HEK293 (cell line): Measurements from ENCODE around the gene HMGN4.

Experiments used
- CTCF ChIA-PET: fragments of 350-600 bp; formaldehyde crosslinking; extraction: SDS; loops from one replicate; lab custom pipeline; 2021; ENCODE audit warnings: antibody characterized with exemption; lab: Yijun Ruan, JAX
- POLR2A ChIA-PET: fragments of 300-600 bp; formaldehyde crosslinking; extraction: SDS; loops from one replicate; lab custom pipeline; 2020; ENCODE audit warnings: antibody characterized with exemption, inconsistent platforms; lab: Yijun Ruan, JAX
- H3K27ac ChIP-seq: fragments of 200-500 bp; sonication (Bioruptor generic); 2 replicates; pipeline ENCODE4 v1.5.1; 2014; ENCODE audit warnings: low read depth, low read length, control low read depth, inconsistent platforms; ENCODE audit errors: extremely low read depth
- H3K36me3 ChIP-seq, 2 experiments: fragments of 200-500 bp in 1 of 2; sonication (Bioruptor generic) in 1 of 2; 1 replicate in 1 of 2; 2 replicates in 1 of 2; pipeline ENCODE4 v1.5.1; 2014 to 2017; ENCODE audit warnings: inconsistent platforms in 2 of 2, low read length in 2 of 2; ENCODE audit not compliant: control insufficient read depth in 2 of 2, insufficient read depth in 1 of 2
- H3K4me1 ChIP-seq: fragments of 200-500 bp; sonication (Bioruptor generic); 2 replicates; pipeline ENCODE4 v1.5.1; 2014; ENCODE audit warnings: mild to moderate bottlenecking, low read length, inconsistent platforms; ENCODE audit not compliant: control insufficient read depth, insufficient read depth
- H3K4me3 ChIP-seq: 2 replicates; pipeline ENCODE4 v1.5.1; 2011; ENCODE audit warnings: low read depth, mild to moderate bottlenecking, control low read depth, low read length, moderate library complexity
- H3K9me3 ChIP-seq: fragments of 200-500 bp; sonication (Bioruptor generic); 2 replicates; pipeline ENCODE4 v1.5.1; 2014; ENCODE audit warnings: low read depth, low read length, inconsistent platforms; ENCODE audit not compliant: control insufficient read depth, insufficient read depth
- GLIS1 ChIP-seq: fragments of 450-650 bp; formaldehyde crosslinking; IDR thresholded peaks from 2 replicates; pipeline ENCODE4 v1.5.1; 2016; ENCODE audit warnings: missing biosample characterization, missing genetic modification characterization
- KLF7 ChIP-seq: fragments of 450-650 bp; formaldehyde crosslinking; IDR thresholded peaks from 2 replicates; pipeline ENCODE4 v1.5.1; 2016; ENCODE audit warnings: missing biosample characterization, missing genetic modification characterization, borderline replicate concordance
- YY2 ChIP-seq: fragments of 450-650 bp; formaldehyde crosslinking; IDR thresholded peaks from 2 replicates; pipeline ENCODE4 v1.5.1; 2016; ENCODE audit warnings: missing biosample characterization, missing genetic modification characterization
- ZBTB8A ChIP-seq: fragments of 450-650 bp; formaldehyde crosslinking; IDR thresholded peaks from 2 replicates; pipeline ENCODE4 v1.5.1; 2016; ENCODE audit warnings: missing biosample characterization, missing genetic modification characterization
- ZFHX2 ChIP-seq: fragments of 450-650 bp; formaldehyde crosslinking; conservative IDR thresholded peaks from 2 replicates; pipeline ENCODE4 v1.5.1; 2016; ENCODE audit warnings: missing biosample characterization, missing genetic modification characterization
- ZNF138 ChIP-seq: fragments of 450-650 bp; formaldehyde crosslinking; IDR thresholded peaks from 2 replicates; pipeline ENCODE4 v1.5.1; 2016; ENCODE audit warnings: missing biosample characterization, missing genetic modification characterization, borderline replicate concordance
- ZNF184 ChIP-seq: fragments of 450-650 bp; IDR thresholded peaks from 2 replicates; pipeline ENCODE4 v1.5.1; 2018; ENCODE audit warnings: missing biosample characterization, mild to moderate bottlenecking, missing genetic modification characterization
- ZNF2 ChIP-seq: fragments of 450-650 bp; formaldehyde crosslinking; IDR thresholded peaks from 2 replicates; pipeline ENCODE4 v1.5.1; 2016; ENCODE audit warnings: missing biosample characterization, missing genetic modification characterization
- ZNF202 ChIP-seq: fragments of 450-650 bp; formaldehyde crosslinking; IDR thresholded peaks from 2 replicates; pipeline ENCODE4 v1.5.1; 2016; ENCODE audit warnings: missing biosample characterization, missing genetic modification characterization, borderline replicate concordance
- ZNF214 ChIP-seq: fragments of 450-650 bp; formaldehyde crosslinking; IDR thresholded peaks from 2 replicates; pipeline ENCODE4 v1.5.1; 2017; ENCODE audit warnings: missing biosample characterization, mild to moderate bottlenecking, missing genetic modification characterization, borderline replicate concordance
- ZNF266 ChIP-seq: fragments of 450-650 bp; formaldehyde crosslinking; IDR thresholded peaks from 2 replicates; pipeline ENCODE4 v1.5.1; 2016; ENCODE audit warnings: missing biosample characterization, missing genetic modification characterization, low read depth
- ZNF335 ChIP-seq: fragments of 450-650 bp; formaldehyde crosslinking; conservative IDR thresholded peaks from 2 replicates; pipeline ENCODE4 v1.5.1; 2016; ENCODE audit warnings: missing biosample characterization, missing genetic modification characterization
- ZNF433 ChIP-seq: fragments of 450-650 bp; formaldehyde crosslinking; IDR thresholded peaks from 2 replicates; pipeline ENCODE4 v1.5.1; 2016; ENCODE audit warnings: missing biosample characterization, missing genetic modification characterization, low read depth
- ZNF501 ChIP-seq: fragments of 450-650 bp; formaldehyde crosslinking; IDR thresholded peaks from 2 replicates; pipeline ENCODE4 v1.5.1; 2016; ENCODE audit warnings: missing biosample characterization, missing genetic modification characterization
- ZNF626 ChIP-seq: fragments of 450-650 bp; sonication (Bioruptor Pico); formaldehyde crosslinking; IDR thresholded peaks from 2 replicates; pipeline ENCODE4 v1.5.1; 2018; ENCODE audit warnings: missing biosample characterization, missing genetic modification characterization, inconsistent platforms
- ZNF658 ChIP-seq: fragments of 450-650 bp; formaldehyde crosslinking; IDR thresholded peaks from 2 replicates; pipeline ENCODE4; 2016; ENCODE audit warnings: missing biosample characterization, missing genetic modification characterization
- TF ChIP-seq, protein P1 (sequence below): fragments of 450-650 bp; formaldehyde crosslinking; IDR thresholded peaks from 2 replicates; pipeline ENCODE4 v1.5.1; 2016; ENCODE audit warnings: missing biosample characterization, missing genetic modification characterization, borderline replicate concordance
- TF ChIP-seq, protein P2 (sequence below): IDR thresholded peaks from 2 replicates; pipeline ENCODE4 v1.6.1; 2011; ENCODE audit warnings: mild to moderate bottlenecking, low read depth, low read length, borderline replicate concordance
- TF ChIP-seq, protein P3 (sequence below): fragments of 450-650 bp; formaldehyde crosslinking; IDR thresholded peaks from 2 replicates; pipeline ENCODE4 v1.5.1; 2017; ENCODE audit warnings: missing biosample characterization, mild to moderate bottlenecking, missing genetic modification characterization, moderate library complexity
- TF ChIP-seq, protein P4 (sequence below): fragments of 450-650 bp; formaldehyde crosslinking; IDR thresholded peaks from 2 replicates; pipeline ENCODE4 v1.5.1; 2016; ENCODE audit warnings: missing biosample characterization, missing genetic modification characterization, low read depth

Gene HMGN4

DNA sequence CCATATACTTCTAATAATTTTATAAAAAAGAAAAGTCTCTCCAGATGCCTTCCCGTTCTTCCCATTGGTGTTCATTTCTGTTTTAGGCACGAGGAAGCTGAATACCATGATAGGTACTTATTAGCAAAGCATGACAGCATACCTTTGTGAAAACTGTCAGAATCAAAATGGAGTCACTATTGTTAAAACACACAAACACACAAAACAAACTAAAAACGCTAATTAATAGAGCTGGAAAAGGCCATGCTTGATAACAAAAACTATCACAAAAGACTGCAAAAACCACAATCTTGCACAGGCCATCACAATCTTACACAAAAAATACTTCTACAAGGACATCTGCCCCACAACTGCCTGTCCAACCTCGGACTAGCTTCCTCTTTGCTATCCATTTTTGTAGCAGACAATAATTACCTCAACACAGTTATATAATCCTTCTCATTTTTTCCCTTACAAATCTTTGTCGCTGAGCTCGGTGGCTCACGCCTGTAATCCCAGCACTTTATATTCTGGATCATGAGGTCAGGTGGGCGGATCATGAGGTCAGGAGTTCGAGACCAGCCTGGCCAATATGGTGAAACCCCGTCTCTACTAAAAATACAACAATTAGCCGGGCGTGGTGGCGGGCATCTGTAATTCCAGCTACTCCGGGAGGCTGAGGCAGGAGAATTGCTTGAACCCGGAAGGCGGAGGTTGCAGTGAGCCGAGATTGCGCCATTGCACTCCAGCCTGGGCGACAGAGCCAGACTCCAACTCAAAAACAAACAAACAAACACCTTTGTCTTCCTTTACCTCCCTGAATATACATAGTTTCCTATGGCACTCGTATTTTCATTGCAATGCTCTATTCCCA lies 55.3 kb downstream of the HMGN4 start (continued):
- TF ChIP-seq KLF7 (tag by site-specific recombination): 0 out of 2 replicates have a peak, but pooled peaks have one; percentile 31
- no peak for TF ChIP-seq GLIS1
- TF ChIP-seq, protein P1, sequence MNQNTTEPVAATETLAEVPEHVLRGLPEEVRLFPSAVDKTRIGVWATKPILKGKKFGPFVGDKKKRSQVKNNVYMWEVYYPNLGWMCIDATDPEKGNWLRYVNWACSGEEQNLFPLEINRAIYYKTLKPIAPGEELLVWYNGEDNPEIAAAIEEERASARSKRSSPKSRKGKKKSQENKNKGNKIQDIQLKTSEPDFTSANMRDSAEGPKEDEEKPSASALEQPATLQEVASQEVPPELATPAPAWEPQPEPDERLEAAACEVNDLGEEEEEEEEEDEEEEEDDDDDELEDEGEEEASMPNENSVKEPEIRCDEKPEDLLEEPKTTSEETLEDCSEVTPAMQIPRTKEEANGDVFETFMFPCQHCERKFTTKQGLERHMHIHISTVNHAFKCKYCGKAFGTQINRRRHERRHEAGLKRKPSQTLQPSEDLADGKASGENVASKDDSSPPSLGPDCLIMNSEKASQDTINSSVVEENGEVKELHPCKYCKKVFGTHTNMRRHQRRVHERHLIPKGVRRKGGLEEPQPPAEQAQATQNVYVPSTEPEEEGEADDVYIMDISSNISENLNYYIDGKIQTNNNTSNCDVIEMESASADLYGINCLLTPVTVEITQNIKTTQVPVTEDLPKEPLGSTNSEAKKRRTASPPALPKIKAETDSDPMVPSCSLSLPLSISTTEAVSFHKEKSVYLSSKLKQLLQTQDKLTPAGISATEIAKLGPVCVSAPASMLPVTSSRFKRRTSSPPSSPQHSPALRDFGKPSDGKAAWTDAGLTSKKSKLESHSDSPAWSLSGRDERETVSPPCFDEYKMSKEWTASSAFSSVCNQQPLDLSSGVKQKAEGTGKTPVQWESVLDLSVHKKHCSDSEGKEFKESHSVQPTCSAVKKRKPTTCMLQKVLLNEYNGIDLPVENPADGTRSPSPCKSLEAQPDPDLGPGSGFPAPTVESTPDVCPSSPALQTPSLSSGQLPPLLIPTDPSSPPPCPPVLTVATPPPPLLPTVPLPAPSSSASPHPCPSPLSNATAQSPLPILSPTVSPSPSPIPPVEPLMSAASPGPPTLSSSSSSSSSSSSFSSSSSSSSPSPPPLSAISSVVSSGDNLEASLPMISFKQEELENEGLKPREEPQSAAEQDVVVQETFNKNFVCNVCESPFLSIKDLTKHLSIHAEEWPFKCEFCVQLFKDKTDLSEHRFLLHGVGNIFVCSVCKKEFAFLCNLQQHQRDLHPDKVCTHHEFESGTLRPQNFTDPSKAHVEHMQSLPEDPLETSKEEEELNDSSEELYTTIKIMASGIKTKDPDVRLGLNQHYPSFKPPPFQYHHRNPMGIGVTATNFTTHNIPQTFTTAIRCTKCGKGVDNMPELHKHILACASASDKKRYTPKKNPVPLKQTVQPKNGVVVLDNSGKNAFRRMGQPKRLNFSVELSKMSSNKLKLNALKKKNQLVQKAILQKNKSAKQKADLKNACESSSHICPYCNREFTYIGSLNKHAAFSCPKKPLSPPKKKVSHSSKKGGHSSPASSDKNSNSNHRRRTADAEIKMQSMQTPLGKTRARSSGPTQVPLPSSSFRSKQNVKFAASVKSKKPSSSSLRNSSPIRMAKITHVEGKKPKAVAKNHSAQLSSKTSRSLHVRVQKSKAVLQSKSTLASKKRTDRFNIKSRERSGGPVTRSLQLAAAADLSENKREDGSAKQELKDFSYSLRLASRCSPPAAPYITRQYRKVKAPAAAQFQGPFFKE (tag by site-specific recombination): no peak
- no peak for TF ChIP-seq ZNF626 (tag by site-specific recombination)
- TF ChIP-seq, all 188 proteins: peak for 13

DNA sequence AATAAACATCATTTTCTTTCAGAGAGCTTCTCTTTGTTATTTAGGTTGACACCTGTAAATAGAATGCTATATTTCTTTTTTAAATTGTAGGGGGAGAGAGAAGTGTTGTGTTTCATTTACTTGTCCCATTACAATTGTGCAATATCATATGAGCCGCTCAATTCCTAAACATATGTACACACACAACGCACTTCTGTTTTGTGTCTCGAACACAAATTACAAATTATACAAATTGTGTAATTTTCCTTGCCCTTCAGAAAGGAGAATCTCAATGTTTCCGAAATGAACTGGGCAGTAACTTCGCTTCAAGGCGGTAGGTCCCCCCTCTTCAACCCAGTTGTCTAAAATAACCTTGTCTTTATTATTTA lies 55.9 kb downstream of the HMGN4 start:
- H3K36me3 ChIP-seq: peaks cover under 1 to 13% of the 10 kb centered on the region in 2 experiments; a peak in 1 of 3 replicates
- H3K9me3 ChIP-seq: no peaks in the 10 kb centered on the region
- H3K27ac ChIP-seq: no peak overlapping the region
- ChIA-PET CTCF (interaction anchor here (0.7 to 6.0 kb wide), 7 partner anchors 9 to 1159 kb away, joined by 3 to 152 read pairs (median 9); a partner anchor contains a TSS), POLR2A (interaction anchor here (0.5 to 2.5 kb wide), 7 partner anchors 17 to 614 kb away, joined by 3 to 25 read pairs (median 5); a partner anchor contains a TSS)
- peaks cover 4% of the 10 kb centered on the region; the same call in 1 of the 2 replicates for H3K4me1 ChIP-seq
- TF ChIP-seq KLF7 (tag by site-specific recombination) (no peak), ZBTB8A (tag by site-specific recombination) (no peak), ZNF202 (tag by site-specific recombination) (no peak), ZNF433 (tag by site-specific recombination) (no peak), ZFHX2 (tag by site-specific recombination) (no peak), ZNF658 (no peak), ZNF501 (tag by site-specific recombination) (no peak), YY2 (tag by site-specific recombination) (no peak), ZNF214 (tag by site-specific recombination) (no peak), ZNF2 (no peak), ZNF335 (tag by site-specific recombination) (no peak), ZNF138 (no peak), ZNF266 (tag by site-specific recombination) (no peak), ZNF184 (tag by site-specific recombination) (no peak)
- TF ChIP-seq, protein P2, sequence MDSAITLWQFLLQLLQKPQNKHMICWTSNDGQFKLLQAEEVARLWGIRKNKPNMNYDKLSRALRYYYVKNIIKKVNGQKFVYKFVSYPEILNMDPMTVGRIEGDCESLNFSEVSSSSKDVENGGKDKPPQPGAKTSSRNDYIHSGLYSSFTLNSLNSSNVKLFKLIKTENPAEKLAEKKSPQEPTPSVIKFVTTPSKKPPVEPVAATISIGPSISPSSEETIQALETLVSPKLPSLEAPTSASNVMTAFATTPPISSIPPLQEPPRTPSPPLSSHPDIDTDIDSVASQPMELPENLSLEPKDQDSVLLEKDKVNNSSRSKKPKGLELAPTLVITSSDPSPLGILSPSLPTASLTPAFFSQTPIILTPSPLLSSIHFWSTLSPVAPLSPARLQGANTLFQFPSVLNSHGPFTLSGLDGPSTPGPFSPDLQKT: no peak
- TF ChIP-seq, protein P3, sequence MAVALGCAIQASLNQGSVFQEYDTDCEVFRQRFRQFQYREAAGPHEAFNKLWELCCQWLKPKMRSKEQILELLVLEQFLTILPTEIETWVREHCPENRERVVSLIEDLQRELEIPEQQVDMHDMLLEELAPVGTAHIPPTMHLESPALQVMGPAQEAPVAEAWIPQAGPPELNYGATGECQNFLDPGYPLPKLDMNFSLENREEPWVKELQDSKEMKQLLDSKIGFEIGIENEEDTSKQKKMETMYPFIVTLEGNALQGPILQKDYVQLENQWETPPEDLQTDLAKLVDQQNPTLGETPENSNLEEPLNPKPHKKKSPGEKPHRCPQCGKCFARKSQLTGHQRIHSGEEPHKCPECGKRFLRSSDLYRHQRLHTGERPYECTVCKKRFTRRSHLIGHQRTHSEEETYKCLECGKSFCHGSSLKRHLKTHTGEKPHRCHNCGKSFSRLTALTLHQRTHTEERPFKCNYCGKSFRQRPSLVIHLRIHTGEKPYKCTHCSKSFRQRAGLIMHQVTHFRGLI (tag by site-specific recombination): no peak
- TF ChIP-seq, protein P4, sequence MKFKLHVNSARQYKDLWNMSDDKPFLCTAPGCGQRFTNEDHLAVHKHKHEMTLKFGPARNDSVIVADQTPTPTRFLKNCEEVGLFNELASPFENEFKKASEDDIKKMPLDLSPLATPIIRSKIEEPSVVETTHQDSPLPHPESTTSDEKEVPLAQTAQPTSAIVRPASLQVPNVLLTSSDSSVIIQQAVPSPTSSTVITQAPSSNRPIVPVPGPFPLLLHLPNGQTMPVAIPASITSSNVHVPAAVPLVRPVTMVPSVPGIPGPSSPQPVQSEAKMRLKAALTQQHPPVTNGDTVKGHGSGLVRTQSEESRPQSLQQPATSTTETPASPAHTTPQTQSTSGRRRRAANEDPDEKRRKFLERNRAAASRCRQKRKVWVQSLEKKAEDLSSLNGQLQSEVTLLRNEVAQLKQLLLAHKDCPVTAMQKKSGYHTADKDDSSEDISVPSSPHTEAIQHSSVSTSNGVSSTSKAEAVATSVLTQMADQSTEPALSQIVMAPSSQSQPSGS (tag by site-specific recombination): no peak
- TF ChIP-seq, all 188 proteins: peak for 0
- peak overlapping the region; percentile 7 for H3K4me3 ChIP-seq
